DOHH2 (cell line): ENCODE data around the gene MMAB.

Experiments
- H3F3A ChIP-seq: fragments of 200-600 bp; sonication (generic), shearing (Covaris generic); 2 replicates; pipeline ENCODE4 v1.6.0; 2016; ENCODE audit warnings: antibody characterized with exemption, mild to moderate bottlenecking; ENCODE audit not compliant: control insufficient read depth, insufficient read depth
- H3K27ac ChIP-seq: fragments of 200-600 bp; sonication (generic); 2 replicates; pipeline ENCODE4 v1.5.1; 2014; ENCODE audit warnings: low read depth, mild to moderate bottlenecking, low read length, moderate library complexity
- H3K27me3 ChIP-seq: fragments of 200-600 bp; sonication (generic); 2 replicates; pipeline ENCODE4 v1.6.1; 2014; ENCODE audit warnings: mild to moderate bottlenecking, low read length, mixed read lengths; ENCODE audit not compliant: control insufficient read depth
- H3K36me3 ChIP-seq: fragments of 200-600 bp; sonication (generic); 2 replicates; pipeline ENCODE4 v1.6.1; 2014; ENCODE audit warnings: mild to moderate bottlenecking, low read length, moderate library complexity, mixed read lengths; ENCODE audit not compliant: control insufficient read depth
- H3K4me1 ChIP-seq: fragments of 200-600 bp; sonication (generic); 2 replicates; pipeline ENCODE4 v1.6.1; 2014; ENCODE audit warnings: mild to moderate bottlenecking, low read length, mixed read lengths; ENCODE audit not compliant: control insufficient read depth
- H3K4me2 ChIP-seq: fragments of 200-600 bp; sonication (generic); 2 replicates; pipeline ENCODE4 v1.6.0; 2014; ENCODE audit warnings: mild to moderate bottlenecking, low read length, moderate library complexity
- H3K4me3 ChIP-seq: fragments of 200-600 bp; sonication (generic); 2 replicates; pipeline ENCODE4 v1.5.1; 2014; ENCODE audit warnings: mild to moderate bottlenecking, low read length, mixed read lengths
- H3K79me2 ChIP-seq: fragments of 200-600 bp; sonication (generic); 2 replicates; pipeline ENCODE4 v1.6.1; 2014; ENCODE audit warnings: mild to moderate bottlenecking, low read length, mixed read lengths; ENCODE audit not compliant: control insufficient read depth
- H3K9me2 ChIP-seq: fragments of 200-600 bp; sonication (generic); replicated peaks from 2 replicates; pipeline ENCODE4 v1.6.1; 2014; ENCODE audit warnings: mild to moderate bottlenecking, low read length, mixed read lengths; ENCODE audit not compliant: control insufficient read depth
- H3K9me3 ChIP-seq: fragments of 200-600 bp; sonication (generic); 2 replicates; pipeline ENCODE4 v1.6.1; 2014; ENCODE audit warnings: antibody characterized with exemption, low read length, mixed read lengths; ENCODE audit not compliant: control insufficient read depth, insufficient read depth
- H4K20me1 ChIP-seq: fragments of 200-600 bp; sonication (generic); 2 replicates; pipeline ENCODE4 v1.6.0; 2014; ENCODE audit warnings: low read depth, mild to moderate bottlenecking, antibody characterized with exemption, low read length, moderate library complexity; ENCODE audit not compliant: control insufficient read depth, insufficient read depth
- EZH2phosphoT487 ChIP-seq: fragments of 200-600 bp; sonication (generic); IDR thresholded peaks from 2 replicates; pipeline ENCODE4 v1.6.1; 2017; ENCODE audit warnings: borderline replicate concordance, mild to moderate bottlenecking, antibody characterized with exemption, low read length, moderate library complexity, mixed read lengths
- TF ChIP-seq, protein P1 (sequence below): fragments of 200-600 bp; sonication (generic); IDR thresholded peaks from one replicate; pipeline ENCODE4 v1.5.1; 2014; ENCODE audit warnings: antibody characterized with exemption, mild to moderate bottlenecking, low read depth, low read length; ENCODE audit not compliant: poor library complexity, severe bottlenecking

The MMAB gene

DNA sequence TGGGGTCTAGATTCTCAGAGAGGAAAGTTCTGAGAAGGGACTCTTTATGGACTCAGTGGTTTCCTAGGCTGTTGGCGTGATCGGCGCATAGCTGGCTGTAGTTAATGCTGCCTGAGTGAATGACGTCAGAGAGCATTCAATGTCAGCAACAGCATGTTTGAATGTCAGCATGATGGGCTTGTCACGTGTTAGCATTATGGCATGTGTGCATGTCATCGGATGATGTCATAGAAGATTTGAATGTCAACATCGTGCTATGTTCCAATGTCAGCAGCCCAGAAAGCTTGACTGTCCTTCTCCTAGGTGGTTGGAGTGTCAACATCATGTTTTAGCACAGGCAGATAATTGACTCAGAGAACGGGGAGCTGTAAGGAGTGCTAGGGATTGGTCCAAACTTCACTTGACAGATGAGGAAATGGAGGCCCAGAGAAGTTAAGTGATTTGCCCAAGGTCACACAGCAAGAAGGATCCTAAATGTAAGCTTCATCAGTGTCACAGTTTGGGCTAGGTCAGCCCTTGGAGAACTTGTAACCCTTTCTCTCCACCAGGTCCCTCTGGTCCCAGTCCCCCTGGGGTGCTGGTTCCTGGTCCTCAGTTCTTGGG, 45.8 kb upstream of the MMAB start:
- H3K27me3 ChIP-seq = peaks cover 18% of the 10 kb centered on the region
- TF ChIP-seq EZH2phosphoT487 = no peak
- TF ChIP-seq, protein P1, sequence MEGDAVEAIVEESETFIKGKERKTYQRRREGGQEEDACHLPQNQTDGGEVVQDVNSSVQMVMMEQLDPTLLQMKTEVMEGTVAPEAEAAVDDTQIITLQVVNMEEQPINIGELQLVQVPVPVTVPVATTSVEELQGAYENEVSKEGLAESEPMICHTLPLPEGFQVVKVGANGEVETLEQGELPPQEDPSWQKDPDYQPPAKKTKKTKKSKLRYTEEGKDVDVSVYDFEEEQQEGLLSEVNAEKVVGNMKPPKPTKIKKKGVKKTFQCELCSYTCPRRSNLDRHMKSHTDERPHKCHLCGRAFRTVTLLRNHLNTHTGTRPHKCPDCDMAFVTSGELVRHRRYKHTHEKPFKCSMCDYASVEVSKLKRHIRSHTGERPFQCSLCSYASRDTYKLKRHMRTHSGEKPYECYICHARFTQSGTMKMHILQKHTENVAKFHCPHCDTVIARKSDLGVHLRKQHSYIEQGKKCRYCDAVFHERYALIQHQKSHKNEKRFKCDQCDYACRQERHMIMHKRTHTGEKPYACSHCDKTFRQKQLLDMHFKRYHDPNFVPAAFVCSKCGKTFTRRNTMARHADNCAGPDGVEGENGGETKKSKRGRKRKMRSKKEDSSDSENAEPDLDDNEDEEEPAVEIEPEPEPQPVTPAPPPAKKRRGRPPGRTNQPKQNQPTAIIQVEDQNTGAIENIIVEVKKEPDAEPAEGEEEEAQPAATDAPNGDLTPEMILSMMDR = no peak
- no peak overlapping the region for H3K27ac ChIP-seq
- no peaks in the 10 kb centered on the region for H3F3A ChIP-seq
- H4K20me1 ChIP-seq = no peaks in the 10 kb centered on the region
- H3K9me3 ChIP-seq = no peaks in the 10 kb centered on the region
- H3K4me2 ChIP-seq = no peak overlapping the region
- H3K79me2 ChIP-seq = no peaks in the 10 kb centered on the region
- no peak overlapping the region for H3K4me3 ChIP-seq
- H3K9me2 ChIP-seq = no peaks in the 10 kb centered on the region
- no peaks in the 10 kb centered on the region for H3K4me1 ChIP-seq
- H3K36me3 ChIP-seq = no peaks in the 10 kb centered on the region

DNA sequence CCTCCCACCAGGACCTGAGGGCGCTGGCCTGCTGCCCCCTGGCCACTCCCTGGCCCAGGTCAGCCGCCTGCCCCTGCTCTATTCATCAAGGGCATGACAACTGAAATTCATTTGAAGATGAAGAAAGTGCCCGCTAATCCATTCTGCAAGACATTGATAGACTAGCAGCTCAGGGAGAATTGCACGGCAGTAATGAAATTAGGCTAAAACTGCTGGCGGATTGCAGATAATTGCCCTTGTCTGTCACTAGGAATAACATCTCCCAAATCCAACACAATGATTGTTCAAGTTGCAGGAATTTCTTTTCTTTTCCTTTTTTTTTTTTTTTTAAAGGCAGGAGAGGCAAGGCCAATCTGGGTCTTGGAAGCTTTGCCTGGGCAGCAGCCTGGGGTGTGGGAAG, 44.8 kb upstream of the MMAB start:
- Histone ChIP-seq H3K9me2 (no peaks in the 10 kb centered on the region), H3K27ac (no peak overlapping the region), H3F3A (no peaks in the 10 kb centered on the region), H4K20me1 (no peaks in the 10 kb centered on the region), H3K79me2 (no peaks in the 10 kb centered on the region), H3K36me3 (no peaks in the 10 kb centered on the region), H3K27me3 (peaks cover 18% of the 10 kb centered on the region), H3K4me3 (no peak overlapping the region), H3K9me3 (no peaks in the 10 kb centered on the region), H3K4me1 (no peaks in the 10 kb centered on the region), H3K4me2 (no peak overlapping the region)
- TF ChIP-seq, protein P1 = no peak
- TF ChIP-seq EZH2phosphoT487 = no peak

DNA sequence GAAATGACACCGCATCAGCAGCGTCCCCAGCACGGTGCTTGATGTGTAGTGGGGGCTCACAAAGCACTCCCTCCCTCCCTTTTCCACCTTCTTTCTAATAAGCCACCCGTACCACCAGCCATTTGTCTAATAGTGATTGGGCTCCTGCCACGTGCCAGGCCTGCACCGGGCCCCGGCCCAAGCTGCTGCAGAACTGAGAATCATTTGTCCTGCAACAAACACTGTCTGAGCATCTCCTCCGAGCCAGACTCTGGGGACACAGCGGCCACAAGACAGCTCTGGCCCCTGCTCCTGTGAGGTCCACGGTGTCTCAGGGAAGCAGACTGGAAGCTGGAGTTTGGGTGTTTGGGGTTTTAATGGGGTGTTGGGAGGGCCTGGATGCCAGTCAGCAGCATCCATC, 44.2 kb upstream of the MMAB start:
- H3K79me2 ChIP-seq = no peaks in the 10 kb centered on the region
- no peaks in the 10 kb centered on the region for H3K9me2 ChIP-seq
- H3K4me1 ChIP-seq = no peaks in the 10 kb centered on the region
- no peaks in the 10 kb centered on the region for H3K36me3 ChIP-seq
- TF ChIP-seq, protein P1 = no peak
- TF ChIP-seq EZH2phosphoT487 = no peak
- H3K4me2 ChIP-seq = no peak overlapping the region
- H3F3A ChIP-seq = no peaks in the 10 kb centered on the region
- H3K9me3 ChIP-seq = no peaks in the 10 kb centered on the region
- H4K20me1 ChIP-seq = no peaks in the 10 kb centered on the region
- H3K27ac ChIP-seq = no peak overlapping the region
- peaks cover 17% of the 10 kb centered on the region for H3K27me3 ChIP-seq
- no peak overlapping the region for H3K4me3 ChIP-seq
